Measurements from ENCODE around the gene LRRC25.

LRRC25 gene

GRCh38 chr19:18423258-18424020 is 26.0 kb upstream of the LRRC25 start:
- no peaks in the 10 kb centered on the region for H3K27me3 Mint-ChIP-seq (ENCODE audit: low read depth)
- peak overlapping the region; percentile 76 for H3K4me3 Mint-ChIP-seq
- no peaks in the 10 kb centered on the region for H3K9me3 Mint-ChIP-seq
- H3K4me1 Mint-ChIP-seq (ENCODE audit: low read depth): peaks cover 45% of the 10 kb centered on the region
- H3K27ac Mint-ChIP-seq: peak overlapping the region; percentile 71
- peaks cover 5% of the 10 kb centered on the region for H3K36me3 Mint-ChIP-seq (ENCODE audit: low read depth)

- Mint-ChIP-seq H3K27me3 (ENCODE audit: low read depth) (no peaks in the 10 kb centered on the region), H3K27ac (peak overlapping the region; percentile 79), H3K9me3 (no peaks in the 10 kb centered on the region), H3K4me3 (peak overlapping the region; percentile 76), H3K36me3 (ENCODE audit: low read depth) (peaks cover 5% of the 10 kb centered on the region), H3K4me1 (ENCODE audit: low read depth) (peaks cover 49% of the 10 kb centered on the region)
Observed at GRCh38 chr19:18422530-18423191, 25.2 kb upstream of the LRRC25 start.

GRCh38 chr19:18421371-18421959 is 24.0 kb upstream of the LRRC25 start:
- Mint-ChIP-seq H3K9me3 (no peaks in the 10 kb centered on the region), H3K4me1 (ENCODE audit: low read depth) (peaks cover 54% of the 10 kb centered on the region), H3K27me3 (ENCODE audit: low read depth) (no peaks in the 10 kb centered on the region), H3K4me3 (peak overlapping the region; percentile 98), H3K36me3 (ENCODE audit: low read depth) (peaks cover 5% of the 10 kb centered on the region), H3K27ac (peak overlapping the region; percentile 79)

GRCh38 chr19:18420930-18421329 is 23.5 kb upstream of the LRRC25 start:
- H3K4me1 Mint-ChIP-seq (ENCODE audit: low read depth): peaks cover 57% of the 10 kb centered on the region
- peak overlapping the region; percentile 98 for H3K4me3 Mint-ChIP-seq
- peak overlapping the region; percentile 79 for H3K27ac Mint-ChIP-seq
- H3K9me3 Mint-ChIP-seq: no peaks in the 10 kb centered on the region
- no peaks in the 10 kb centered on the region for H3K27me3 Mint-ChIP-seq (ENCODE audit: low read depth)
- H3K36me3 Mint-ChIP-seq (ENCODE audit: low read depth): peaks cover 5% of the 10 kb centered on the region

GRCh38 chr19:18419699-18420460 is 22.5 kb upstream of the LRRC25 start:
- Mint-ChIP-seq H3K9me3 (no peaks in the 10 kb centered on the region), H3K4me3 (peak overlapping the region; percentile 98), H3K4me1 (ENCODE audit: low read depth) (peaks cover 61% of the 10 kb centered on the region), H3K27me3 (ENCODE audit: low read depth) (no peaks in the 10 kb centered on the region), H3K36me3 (ENCODE audit: low read depth) (peaks cover 5% of the 10 kb centered on the region), H3K27ac (peak overlapping the region; percentile 88)

GRCh38 chr19:18419195-18419698 is 21.8 kb upstream of the LRRC25 start, which contains the start of gene SSBP4:
TSS of gene SSBP4 (plus strand) at chr19:18419398. CDS start at chr19:18419649, 251 bp downstream.
- peak within 1 kb of the TSS; percentile 98 for H3K4me3 Mint-ChIP-seq
- peaks cover 67% of the 10 kb centered on the region for H3K4me1 Mint-ChIP-seq (ENCODE audit: low read depth)
- H3K36me3 Mint-ChIP-seq (ENCODE audit: low read depth): peaks cover 5% of the 10 kb centered on the region
- peak within 1 kb of the TSS; percentile 88 for H3K27ac Mint-ChIP-seq
- no peaks in the 10 kb centered on the region for H3K9me3 Mint-ChIP-seq
- no peaks in the 10 kb centered on the region for H3K27me3 Mint-ChIP-seq (ENCODE audit: low read depth)

GRCh38 chr19:18418483-18419194 is 21.2 kb upstream of the LRRC25 start:
- H3K4me3 Mint-ChIP-seq: peak overlapping the region; percentile 79
- H3K9me3 Mint-ChIP-seq: no peaks in the 10 kb centered on the region
- H3K27ac Mint-ChIP-seq: peak overlapping the region; percentile 87
- peaks cover 67% of the 10 kb centered on the region for H3K4me1 Mint-ChIP-seq (ENCODE audit: low read depth)
- H3K27me3 Mint-ChIP-seq (ENCODE audit: low read depth): no peaks in the 10 kb centered on the region
- peaks cover 5% of the 10 kb centered on the region for H3K36me3 Mint-ChIP-seq (ENCODE audit: low read depth)

- Mint-ChIP-seq H3K4me1 (ENCODE audit: low read depth) (peaks cover 61% of the 10 kb centered on the region), H3K27me3 (ENCODE audit: low read depth) (no peaks in the 10 kb centered on the region), H3K4me3 (peak overlapping the region; percentile 79), H3K27ac (peak overlapping the region; percentile 87), H3K36me3 (ENCODE audit: low read depth) (peaks cover 3% of the 10 kb centered on the region), H3K9me3 (no peaks in the 10 kb centered on the region)
Observed at GRCh38 chr19:18418029-18418482, 20.6 kb upstream of the LRRC25 start.

- peaks cover 55% of the 10 kb centered on the region for H3K4me1 Mint-ChIP-seq (ENCODE audit: low read depth)
- H3K36me3 Mint-ChIP-seq (ENCODE audit: low read depth): peaks cover 2% of the 10 kb centered on the region
- no peaks in the 10 kb centered on the region for H3K9me3 Mint-ChIP-seq
- peak overlapping the region; percentile 87 for H3K27ac Mint-ChIP-seq
- peak overlapping the region; percentile 79 for H3K4me3 Mint-ChIP-seq
- H3K27me3 Mint-ChIP-seq (ENCODE audit: low read depth): peaks cover 4% of the 10 kb centered on the region
Observed at GRCh38 chr19:18417250-18418028, 20.0 kb upstream of the LRRC25 start.

- Mint-ChIP-seq H3K4me1 (ENCODE audit: low read depth) (peaks cover 50% of the 10 kb centered on the region), H3K27ac (peak overlapping the region; percentile 79), H3K4me3 (peak overlapping the region; percentile 76), H3K9me3 (no peaks in the 10 kb centered on the region), H3K36me3 (ENCODE audit: low read depth) (peaks cover 2% of the 10 kb centered on the region), H3K27me3 (ENCODE audit: low read depth) (peaks cover 4% of the 10 kb centered on the region)
Observed at GRCh38 chr19:18416778-18417249, 19.4 kb upstream of the LRRC25 start.

GRCh38 chr19:18415178-18415867 is 17.9 kb upstream of the LRRC25 start:
- Mint-ChIP-seq H3K27ac (no peak overlapping the region), H3K9me3 (no peaks in the 10 kb centered on the region), H3K27me3 (ENCODE audit: low read depth) (peaks cover 4% of the 10 kb centered on the region), H3K36me3 (ENCODE audit: low read depth) (peaks cover 2% of the 10 kb centered on the region), H3K4me3 (peak overlapping the region; percentile 71), H3K4me1 (ENCODE audit: low read depth) (peaks cover 41% of the 10 kb centered on the region)

GRCh38 chr19:18414504-18415177 is 17.2 kb upstream of the LRRC25 start:
- H3K36me3 Mint-ChIP-seq (ENCODE audit: low read depth): no peaks in the 10 kb centered on the region
- peaks cover 39% of the 10 kb centered on the region for H3K4me1 Mint-ChIP-seq (ENCODE audit: low read depth)
- H3K4me3 Mint-ChIP-seq: no peak overlapping the region
- peak overlapping the region; percentile 32 for H3K27ac Mint-ChIP-seq
- peaks cover 4% of the 10 kb centered on the region for H3K27me3 Mint-ChIP-seq (ENCODE audit: low read depth)
- H3K9me3 Mint-ChIP-seq: no peaks in the 10 kb centered on the region
